NB4 (cell line): ENCODE results near the gene C1QTNF8.

Source experiments
- CTCF ChIP-seq: IDR thresholded peaks from one replicate; pipeline ENCODE4 v1.5.1; 2012; ENCODE audit warnings: low read depth, low read length
- MYC ChIP-seq: IDR thresholded peaks from 2 replicates; pipeline ENCODE4 v1.6.1; 2011; ENCODE audit warnings: low read depth, low read length
- POLR2A ChIP-seq: IDR thresholded peaks from 2 replicates; pipeline ENCODE4 v1.6.1; 2011; ENCODE audit warnings: mild to moderate bottlenecking; ENCODE audit not compliant: insufficient read length; ENCODE audit errors: extremely low read depth

- TF ChIP-seq MYC, result no peak
- TF ChIP-seq CTCF, result no peak
- TF ChIP-seq POLR2A, result no peak
Observed at GRCh38 chr16:1067629-1068028, 28.4 kb downstream of the C1QTNF8 start.
